GM13977 (cell line): ENCODE measurements around the gene KIF25.

Experiments
- DNase-seq: peaks from one replicate; pipeline ENCODE4 v3.0.0; 2012; ENCODE audit warnings: low spot score
- in situ Hi-C: fragments of 300-500 bp; cut with MboI; formaldehyde crosslinking; loops from one replicate; pipeline ENCODE4 v1.12.0; 2022; ENCODE audit warnings: low sequenced_read_pairs, low pct_unique_long_range_greater_than_20kb, mixed read lengths, inconsistent platforms; ENCODE audit not compliant: unreplicated experiment
- TF ChIP-seq, protein P1 (sequence below): IDR thresholded peaks from 2 replicates; pipeline ENCODE4 v1.5.1; 2012; ENCODE audit warnings: mild to moderate bottlenecking, control low read depth; ENCODE audit not compliant: insufficient read depth; ENCODE audit errors: extremely low read depth, missing control alignments

The KIF25 gene, protein sequence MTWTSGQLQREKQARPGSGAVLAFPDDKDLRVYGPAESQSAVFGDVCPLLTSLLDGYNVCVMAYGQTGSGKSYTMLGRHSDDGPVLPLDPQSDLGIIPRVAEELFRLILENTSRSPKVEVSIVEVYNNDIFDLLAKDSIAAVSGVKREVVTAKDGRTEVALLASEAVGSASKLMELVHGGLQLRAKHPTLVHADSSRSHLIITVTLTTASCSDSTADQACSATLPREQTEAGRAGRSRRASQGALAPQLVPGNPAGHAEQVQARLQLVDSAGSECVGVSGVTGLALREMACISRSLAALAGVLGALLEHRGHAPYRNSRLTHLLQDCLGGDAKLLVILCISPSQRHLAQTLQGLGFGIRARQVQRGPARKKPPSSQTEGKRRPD

DNA sequence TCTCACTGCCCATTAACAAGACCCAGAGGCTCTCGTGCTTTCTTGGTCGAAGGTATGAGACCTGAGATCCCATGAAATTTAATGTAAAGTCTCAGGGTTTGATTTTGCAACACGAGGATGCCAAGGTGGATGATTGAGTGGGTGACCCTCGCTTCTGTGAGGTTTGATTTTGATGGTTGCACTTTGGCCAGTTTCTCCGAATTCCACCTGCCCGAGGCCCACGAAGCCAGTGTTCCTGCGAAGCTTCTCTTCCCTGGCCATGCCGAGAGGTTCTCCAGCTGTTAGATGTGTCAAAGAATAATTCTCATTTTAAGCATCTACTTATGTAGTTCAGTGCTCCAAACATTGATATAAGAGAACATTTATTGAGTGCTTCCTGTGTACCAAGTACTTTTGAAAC, at the start of gene KIF25:
Gene KIF25, plus strand, starts transcription at position 30 of the 400 bp plus-strand sequence. CDS start 31,915 bp downstream, outside the sequence.
- TF ChIP-seq, protein P1, sequence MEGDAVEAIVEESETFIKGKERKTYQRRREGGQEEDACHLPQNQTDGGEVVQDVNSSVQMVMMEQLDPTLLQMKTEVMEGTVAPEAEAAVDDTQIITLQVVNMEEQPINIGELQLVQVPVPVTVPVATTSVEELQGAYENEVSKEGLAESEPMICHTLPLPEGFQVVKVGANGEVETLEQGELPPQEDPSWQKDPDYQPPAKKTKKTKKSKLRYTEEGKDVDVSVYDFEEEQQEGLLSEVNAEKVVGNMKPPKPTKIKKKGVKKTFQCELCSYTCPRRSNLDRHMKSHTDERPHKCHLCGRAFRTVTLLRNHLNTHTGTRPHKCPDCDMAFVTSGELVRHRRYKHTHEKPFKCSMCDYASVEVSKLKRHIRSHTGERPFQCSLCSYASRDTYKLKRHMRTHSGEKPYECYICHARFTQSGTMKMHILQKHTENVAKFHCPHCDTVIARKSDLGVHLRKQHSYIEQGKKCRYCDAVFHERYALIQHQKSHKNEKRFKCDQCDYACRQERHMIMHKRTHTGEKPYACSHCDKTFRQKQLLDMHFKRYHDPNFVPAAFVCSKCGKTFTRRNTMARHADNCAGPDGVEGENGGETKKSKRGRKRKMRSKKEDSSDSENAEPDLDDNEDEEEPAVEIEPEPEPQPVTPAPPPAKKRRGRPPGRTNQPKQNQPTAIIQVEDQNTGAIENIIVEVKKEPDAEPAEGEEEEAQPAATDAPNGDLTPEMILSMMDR = no peak
- no peak for DNase-seq
- in situ Hi-C loops = no loop called here

DNA sequence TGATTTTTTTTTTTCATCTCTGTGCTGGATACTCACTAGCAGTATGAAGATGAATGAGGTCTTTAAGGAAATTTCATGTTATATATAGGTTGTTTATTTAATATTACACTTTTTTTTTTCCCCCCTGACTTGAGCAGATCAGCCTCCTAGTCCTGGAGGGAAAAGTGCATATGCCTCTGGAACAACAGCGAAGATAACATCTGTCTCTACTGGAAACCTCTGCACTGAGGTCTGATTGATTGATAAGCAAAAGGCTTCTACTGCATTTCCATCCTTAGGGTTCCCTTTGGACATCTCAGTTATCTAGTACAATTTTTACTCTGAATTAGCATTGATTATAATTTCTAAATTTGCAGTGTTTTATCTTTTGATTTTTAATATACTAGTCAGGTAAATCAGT, 49.8 kb upstream of the KIF25 start:
- DNase-seq = no peak
- TF ChIP-seq, protein P1 = no peak
- in situ Hi-C loops = no loop called here

DNA sequence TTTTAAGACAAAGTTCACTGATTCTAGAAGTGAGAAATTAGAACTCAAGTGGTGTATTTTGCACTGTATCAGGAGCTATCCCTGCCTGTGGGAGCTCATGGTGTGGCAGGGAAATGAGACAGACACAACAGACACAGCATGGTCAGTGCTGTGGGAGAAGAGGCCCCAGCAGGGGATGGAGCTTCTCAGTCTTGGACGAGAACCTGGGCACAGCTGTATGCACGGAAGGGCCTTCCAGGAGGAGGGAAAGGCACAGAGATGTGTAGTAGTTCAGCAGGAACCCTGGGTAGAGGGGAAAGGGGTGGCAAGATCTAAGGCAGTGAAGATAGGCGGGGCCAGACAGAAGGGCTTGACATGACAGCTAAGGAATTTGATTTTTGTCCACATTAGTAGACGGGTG, 48.8 kb upstream of the KIF25 start:
- in situ Hi-C loops = no loop called here
- TF ChIP-seq, protein P1 = no peak
- no peak for DNase-seq

DNA sequence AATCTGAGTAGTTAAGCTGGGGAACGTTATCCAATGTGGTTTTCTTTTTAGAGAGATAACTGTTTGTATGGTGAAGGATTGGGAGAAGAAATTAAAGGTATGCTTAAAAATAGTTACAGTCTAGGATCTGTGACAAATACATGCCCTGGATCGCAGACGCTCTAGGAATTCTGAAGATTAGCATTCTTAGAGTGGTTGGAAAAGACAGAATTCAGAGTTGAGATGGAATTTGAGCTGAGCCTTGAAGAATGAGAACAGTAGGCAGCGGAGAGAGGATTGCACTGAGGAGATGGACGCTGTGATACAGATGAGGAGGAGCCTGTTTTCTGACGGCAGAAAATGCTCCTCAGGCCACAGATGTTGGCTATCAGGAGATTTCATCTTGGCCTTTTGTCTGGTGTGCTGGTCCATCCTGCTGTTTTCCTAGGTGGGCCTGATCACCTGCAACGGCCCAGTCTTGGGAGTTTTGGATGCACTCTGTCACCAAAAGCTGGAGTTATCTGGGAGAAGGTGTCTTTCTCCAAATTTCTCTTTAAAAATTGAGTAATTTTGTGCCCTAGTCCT, 48.3 kb upstream of the KIF25 start:
- TF ChIP-seq, protein P1 = no peak
- in situ Hi-C loops = no loop called here
- no peak for DNase-seq

DNA sequence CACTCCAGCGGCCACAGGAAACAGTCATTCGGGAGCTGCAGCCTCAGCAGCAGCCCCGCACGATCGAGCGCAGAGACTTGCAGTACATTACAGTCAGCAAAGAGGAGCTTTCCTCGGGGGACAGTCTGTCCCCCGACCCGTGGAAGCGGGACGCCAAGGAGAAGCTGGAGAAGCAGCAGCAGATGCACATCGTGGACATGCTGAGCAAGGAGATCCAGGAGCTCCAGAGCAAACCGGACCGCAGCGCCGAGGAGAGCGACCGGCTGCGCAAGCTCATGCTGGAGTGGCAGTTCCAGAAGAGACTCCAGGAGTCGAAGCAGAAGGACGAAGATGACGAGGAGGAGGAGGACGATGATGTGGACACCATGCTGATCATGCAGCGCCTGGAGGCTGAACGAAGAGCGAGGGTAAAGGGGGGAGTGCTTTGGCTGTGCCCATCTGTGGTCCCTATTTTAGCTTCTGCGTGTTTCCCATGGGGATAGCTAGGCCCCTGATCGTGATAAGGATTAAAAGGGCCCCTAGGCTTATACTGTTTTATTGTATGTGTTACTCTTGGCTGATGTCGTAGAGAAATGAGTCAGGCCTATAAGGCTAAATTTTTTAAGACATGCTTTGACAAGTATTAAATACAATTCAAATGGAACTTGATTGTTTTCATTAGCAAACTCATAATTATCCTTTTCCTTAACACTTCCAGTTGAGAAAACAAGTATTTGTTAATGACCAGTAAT, 45.5 kb upstream of the KIF25 start:
- no peak for DNase-seq
- in situ Hi-C loops = no loop called here
- TF ChIP-seq, protein P1 = no peak

DNA sequence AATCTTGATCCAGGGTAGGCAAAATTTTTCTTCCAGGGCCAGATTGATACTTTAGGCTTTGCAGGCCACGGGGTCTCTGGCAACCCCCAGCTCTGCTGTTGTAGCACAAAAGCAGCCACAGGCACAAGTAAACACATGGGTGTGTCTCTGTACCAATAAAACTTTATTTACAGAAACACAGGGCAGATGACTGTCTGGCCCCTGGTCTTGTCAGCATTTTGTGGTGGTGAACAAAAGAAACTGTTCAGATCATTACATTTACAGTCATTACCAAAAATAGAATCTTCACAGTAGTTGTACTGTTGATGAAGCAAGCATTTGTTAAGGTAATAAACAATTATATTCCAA, 45.0 kb upstream of the KIF25 start:
- in situ Hi-C loops = no loop called here
- DNase-seq = no peak
- TF ChIP-seq, protein P1 = no peak
